OCI-LY1 (cell line): ENCODE data around the gene AJAP1.

Experiments used
- EZH2 ChIP-seq: fragments of 200-600 bp; sonication (generic), shearing (Covaris generic); IDR thresholded peaks from 2 replicates; pipeline ENCODE4 v1.8.0; 2017; ENCODE audit warnings: borderline replicate concordance, mixed run types, mild to moderate bottlenecking, antibody characterized with exemption, low read length, moderate library complexity, mixed read lengths
- TF ChIP-seq, protein P1 (sequence below): fragments of 200-600 bp; sonication (generic), shearing (Covaris generic); IDR thresholded peaks from 2 replicates; pipeline ENCODE4 v1.5.1; 2017; ENCODE audit warnings: mild to moderate bottlenecking, antibody characterized with exemption, low read length, moderate library complexity, mixed read lengths

DNA sequence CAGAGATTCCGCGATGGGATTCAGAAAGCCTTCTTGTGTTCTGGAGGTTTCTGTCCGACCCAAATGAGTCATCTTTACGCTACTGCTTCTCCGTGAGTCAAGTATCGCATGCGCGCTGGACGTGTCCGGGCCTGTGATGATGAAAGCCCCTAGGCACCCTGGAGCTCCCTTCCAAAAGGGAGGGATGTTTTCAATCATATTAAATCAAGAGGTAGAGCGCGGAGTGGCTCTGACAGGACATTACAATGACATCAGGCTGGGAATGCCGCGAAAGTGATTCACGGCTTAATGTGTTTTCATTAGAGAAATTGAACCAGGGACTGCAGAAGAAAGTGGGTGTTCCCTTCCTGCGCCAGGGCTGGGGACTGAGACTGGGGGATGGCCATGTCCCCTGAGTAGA, 48.5 kb downstream of the AJAP1 start:
- TF ChIP-seq, protein P1, sequence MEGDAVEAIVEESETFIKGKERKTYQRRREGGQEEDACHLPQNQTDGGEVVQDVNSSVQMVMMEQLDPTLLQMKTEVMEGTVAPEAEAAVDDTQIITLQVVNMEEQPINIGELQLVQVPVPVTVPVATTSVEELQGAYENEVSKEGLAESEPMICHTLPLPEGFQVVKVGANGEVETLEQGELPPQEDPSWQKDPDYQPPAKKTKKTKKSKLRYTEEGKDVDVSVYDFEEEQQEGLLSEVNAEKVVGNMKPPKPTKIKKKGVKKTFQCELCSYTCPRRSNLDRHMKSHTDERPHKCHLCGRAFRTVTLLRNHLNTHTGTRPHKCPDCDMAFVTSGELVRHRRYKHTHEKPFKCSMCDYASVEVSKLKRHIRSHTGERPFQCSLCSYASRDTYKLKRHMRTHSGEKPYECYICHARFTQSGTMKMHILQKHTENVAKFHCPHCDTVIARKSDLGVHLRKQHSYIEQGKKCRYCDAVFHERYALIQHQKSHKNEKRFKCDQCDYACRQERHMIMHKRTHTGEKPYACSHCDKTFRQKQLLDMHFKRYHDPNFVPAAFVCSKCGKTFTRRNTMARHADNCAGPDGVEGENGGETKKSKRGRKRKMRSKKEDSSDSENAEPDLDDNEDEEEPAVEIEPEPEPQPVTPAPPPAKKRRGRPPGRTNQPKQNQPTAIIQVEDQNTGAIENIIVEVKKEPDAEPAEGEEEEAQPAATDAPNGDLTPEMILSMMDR: no peak
- no peak for TF ChIP-seq EZH2
